ENCODE data around the gene INHA.

Gene INHA

DNA sequence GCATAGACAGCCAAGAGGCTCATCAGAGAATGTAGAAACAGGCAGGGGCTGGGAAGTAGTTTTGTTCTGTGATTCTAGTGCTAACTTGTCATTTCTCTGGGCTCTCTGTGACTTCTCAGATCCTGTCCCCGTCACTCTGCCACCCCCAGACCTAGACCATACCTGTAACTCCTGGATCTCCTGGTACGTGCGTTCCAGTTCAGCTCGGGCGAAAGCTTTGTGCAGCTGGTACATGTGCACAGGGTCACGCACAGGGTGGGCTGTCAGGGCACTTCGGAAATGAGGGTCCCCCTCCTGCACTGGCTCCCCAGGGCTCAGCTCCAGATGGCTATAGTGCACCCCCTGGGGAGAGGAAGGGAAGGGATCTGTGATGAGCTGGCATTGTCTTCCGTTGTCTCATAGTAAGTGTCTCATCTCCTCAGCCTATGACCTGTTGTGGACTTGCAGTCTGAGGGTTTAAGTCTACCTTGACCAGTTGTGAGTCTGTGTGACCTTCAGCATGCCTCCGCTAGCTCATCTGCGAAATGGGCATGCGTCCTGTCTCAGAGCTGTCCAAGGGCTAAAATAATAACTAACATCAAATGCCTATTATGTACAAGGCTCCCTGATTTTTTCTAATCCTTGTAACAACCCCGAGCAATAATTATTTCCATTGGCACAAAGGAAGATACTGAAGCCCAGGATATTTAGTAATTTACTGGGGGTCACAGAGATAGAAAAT, 31.2 kb upstream of the INHA start:
- DNase-seq (ENCODE audit: low spot score): no peak

DNA sequence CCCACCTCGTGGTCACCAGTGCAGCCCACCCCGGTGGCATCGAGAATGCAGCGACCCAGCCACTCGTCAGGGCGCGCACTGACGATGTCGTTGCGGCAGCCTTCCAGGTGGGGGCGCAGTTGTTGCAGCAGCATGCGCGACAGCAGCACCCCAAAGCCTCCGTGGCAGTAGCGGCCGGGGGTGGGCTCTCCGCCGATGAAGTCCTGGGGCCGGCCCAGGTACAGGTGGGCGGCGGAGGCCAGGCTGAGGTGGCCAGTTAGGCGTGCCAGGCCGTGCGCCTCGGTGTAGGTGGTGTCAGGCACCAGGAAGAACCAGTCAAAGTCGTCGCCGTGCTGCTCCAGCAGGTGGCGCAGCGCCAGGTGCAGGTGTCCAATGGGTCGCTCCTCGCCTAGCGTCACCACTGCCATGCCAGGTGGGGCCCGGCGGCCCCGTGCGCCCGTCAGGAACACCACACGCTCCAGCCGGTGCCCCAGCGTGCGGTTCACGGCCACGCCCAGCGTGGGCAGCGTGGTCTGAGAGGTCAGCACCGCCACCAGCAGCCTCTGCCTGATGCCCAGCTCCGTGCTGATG, 30.4 kb upstream of the INHA start:
- DNase-seq (ENCODE audit: low spot score): no peak

DNA sequence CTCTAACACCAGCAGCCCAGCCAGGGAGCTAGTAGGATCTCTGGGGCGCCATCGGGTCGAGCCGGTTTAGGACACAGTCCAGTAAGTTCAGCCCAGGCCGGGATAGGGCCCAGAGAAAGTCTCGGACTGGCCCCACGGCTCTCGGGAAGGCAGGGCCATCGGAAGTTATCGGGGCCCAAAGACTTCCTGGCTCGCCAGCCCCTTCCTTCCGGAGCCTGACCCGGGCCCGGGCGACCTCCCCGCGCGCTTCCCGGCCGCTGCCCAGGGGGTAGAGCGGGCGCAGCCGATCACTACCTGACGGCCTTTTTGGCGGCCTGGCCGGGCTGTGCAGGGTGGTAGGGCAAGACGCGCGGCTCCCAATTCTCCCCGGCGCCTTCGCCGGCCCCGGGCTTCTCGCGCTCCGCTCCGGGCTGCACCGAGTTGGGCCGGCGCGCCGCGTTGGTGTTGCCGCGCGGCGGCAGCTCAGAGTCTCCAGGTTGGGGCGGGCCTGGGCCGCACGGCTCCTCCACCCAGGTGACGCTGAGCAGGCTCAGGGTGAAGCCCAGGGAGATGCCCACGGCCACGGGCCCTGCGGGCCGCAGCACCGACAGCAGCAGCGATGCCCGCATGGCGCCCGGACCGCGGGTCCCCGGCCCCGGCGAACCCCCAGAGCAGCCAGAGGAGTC, 29.0 kb upstream of the INHA start:
- DNase-seq (ENCODE audit: low spot score): no peak

DNA sequence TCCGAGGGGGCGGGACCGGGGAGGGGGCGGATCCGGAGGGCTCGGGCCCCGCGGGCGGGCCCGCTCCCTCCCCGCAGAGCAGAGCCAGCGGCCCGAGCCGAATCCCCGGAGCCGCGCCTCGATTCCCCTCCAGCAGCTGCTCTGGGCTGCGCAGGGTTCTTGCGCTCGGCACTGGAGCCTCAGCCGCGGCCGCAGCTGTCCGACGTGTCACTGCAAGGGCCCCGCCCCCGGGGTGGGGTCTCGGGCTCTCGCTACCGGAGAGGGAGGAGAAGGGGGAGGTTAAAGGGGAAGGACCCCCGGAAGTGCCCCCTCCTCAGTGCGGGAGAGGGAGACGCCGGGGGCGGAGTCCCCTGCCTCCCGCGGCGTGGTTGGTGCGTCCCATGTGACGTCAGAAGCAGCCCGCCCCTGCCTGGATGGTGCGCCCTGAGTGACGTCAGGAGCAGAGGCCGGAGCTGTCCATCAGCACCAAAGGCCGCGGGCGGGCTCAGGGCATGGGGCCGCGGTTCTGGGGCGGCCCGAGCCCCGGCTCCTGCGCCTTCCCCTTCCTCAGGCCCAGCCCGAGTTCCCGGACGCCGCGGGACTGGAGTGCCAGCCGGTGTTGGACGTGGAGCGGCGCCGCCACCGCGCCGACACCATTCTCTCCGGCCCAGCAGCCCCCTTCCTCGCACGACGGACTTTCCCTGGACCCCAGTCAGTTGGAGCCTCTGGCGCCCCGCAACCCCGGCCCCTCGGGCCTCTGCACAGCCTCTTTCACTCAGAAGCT, 28.3 kb upstream of the INHA start, which contains the start of the genes CHPF and TMEM198:
Gene CHPF (minus strand): TSS at position 214 of the 763 bp plus-strand sequence. CDS start 271 bp downstream, outside the sequence.
Gene TMEM198 (plus strand): TSS at position 433 of the 763 bp plus-strand sequence. CDS start 700 bp downstream, outside the sequence.
- peak; percentile 96 for DNase-seq (ENCODE audit: low spot score)

DNA sequence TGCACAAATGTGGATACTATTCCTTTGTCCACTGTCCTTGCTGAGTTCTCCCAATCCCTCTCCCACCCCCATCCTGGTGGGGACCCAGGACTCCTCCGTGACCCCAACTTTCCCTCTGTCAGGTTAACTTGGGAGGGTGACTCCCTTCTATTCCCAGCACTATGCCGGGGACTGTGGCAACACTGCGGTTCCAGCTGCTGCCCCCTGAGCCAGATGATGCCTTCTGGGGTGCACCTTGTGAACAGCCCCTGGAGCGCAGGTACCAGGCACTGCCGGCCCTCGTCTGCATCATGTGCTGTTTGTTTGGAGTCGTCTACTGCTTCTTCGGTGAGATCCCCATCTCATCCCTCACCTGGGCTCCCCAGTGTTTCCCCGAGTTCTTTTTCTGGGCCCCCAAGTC, 27.5 kb upstream of the INHA start:
- no peak for DNase-seq (ENCODE audit: low spot score)

DNA sequence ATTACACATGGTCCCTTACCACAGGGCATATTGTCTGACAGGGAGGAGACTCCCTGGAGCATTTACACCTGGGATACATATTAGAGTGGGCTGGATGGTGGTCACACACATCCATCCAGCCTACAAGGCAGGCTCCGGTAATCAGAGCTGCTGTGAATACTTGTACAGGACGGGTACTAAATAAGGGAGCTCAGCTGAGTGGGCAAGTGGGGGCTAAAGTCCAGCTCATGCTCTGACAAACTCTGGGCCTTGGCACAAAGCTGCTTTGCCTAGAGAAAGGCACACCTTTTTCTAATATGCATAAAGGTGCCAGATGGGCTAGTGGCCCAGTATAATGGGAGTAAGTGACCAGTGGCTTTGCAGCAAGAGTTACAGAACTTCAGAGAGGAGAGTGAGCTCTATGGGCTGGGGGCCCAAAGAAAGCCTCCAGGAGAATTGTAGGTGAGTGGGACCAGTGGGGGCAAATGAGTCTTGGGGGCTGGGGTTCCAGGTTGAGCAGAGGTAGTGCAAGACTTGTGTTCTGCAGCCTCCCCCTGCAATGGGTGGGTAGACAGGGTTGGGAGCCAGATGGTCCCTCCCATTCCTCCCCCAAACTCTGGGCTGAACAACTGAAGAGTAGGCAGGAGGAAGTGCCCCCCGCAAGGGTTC, 26.7 kb upstream of the INHA start:
- no peak for DNase-seq (ENCODE audit: low spot score)

DNA sequence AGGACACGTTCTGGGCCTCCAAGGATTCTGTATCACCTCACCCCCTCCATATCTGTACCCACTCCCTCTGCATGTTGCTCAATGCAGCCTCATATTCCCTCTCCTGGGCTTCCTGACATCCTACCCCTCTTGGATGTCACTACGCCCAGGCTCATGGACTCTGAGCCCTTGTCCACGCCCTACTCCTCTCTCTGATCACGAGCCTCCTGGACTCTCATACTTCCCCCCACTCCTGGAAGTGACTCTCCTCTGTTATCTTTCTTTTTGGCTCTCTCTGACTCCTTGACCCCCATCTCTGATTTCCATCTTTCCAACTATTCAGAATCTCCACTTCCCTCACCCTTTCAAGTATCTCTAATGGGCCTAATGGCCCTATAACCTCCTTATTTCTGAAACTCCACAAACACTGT, 26.2 kb upstream of the INHA start:
- no peak for DNase-seq (ENCODE audit: low spot score)

DNA sequence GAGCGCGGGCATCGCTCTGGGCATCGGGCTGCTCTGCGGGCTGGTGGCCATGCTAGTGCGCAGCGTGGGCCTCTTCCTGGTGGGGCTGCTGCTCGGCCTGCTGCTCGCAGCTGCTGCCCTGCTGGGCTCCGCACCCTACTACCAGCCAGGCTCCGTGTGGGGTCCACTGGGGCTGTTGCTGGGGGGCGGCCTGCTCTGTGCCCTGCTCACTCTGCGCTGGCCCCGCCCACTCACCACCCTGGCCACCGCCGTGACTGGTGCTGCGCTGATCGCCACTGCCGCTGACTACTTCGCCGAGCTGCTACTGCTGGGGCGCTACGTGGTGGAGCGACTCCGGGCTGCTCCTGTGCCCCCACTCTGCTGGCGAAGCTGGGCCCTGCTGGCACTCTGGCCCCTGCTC, 24.5 kb upstream of the INHA start:
- DNase-seq (ENCODE audit: low spot score): no peak

DNA sequence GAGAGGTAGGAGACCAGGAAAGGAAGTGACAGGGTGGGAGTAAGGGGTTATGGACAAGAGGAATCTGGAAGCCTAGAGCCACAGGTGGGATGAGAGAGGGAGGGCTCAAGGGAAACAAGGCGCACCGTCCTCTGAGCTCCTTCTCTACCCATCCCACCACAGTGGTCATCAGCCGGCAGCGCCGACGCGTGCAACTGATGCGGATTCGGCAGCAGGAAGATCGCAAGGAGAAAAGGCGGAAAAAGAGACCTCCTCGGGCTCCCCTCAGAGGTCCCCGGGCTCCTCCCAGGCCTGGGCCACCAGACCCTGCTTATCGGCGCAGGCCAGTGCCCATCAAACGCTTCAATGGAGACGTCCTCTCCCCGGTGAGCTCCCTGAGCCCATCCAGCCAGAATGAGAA, 23.1 kb upstream of the INHA start:
- no peak for DNase-seq (ENCODE audit: low spot score)

DNA sequence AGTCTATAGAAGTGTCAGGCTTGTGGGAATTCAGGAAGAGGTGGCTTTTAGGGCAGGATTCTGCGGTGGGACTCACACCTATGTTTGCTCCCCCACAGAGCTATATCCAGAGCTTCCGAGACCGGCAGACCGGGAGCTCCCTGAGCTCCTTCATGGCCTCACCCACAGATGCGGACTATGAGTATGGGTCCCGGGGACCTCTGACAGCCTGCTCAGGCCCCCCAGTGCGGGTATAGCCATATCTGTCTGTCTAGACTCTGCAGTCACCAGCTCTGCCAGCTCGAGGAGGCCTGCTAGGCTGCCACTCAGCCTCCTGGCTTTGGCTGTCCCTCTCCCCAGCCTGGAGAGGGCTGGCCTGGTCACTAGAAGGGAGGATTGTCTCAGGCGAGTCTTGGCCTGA, 22.5 kb upstream of the INHA start:
- no peak for DNase-seq (ENCODE audit: low spot score)

DNA sequence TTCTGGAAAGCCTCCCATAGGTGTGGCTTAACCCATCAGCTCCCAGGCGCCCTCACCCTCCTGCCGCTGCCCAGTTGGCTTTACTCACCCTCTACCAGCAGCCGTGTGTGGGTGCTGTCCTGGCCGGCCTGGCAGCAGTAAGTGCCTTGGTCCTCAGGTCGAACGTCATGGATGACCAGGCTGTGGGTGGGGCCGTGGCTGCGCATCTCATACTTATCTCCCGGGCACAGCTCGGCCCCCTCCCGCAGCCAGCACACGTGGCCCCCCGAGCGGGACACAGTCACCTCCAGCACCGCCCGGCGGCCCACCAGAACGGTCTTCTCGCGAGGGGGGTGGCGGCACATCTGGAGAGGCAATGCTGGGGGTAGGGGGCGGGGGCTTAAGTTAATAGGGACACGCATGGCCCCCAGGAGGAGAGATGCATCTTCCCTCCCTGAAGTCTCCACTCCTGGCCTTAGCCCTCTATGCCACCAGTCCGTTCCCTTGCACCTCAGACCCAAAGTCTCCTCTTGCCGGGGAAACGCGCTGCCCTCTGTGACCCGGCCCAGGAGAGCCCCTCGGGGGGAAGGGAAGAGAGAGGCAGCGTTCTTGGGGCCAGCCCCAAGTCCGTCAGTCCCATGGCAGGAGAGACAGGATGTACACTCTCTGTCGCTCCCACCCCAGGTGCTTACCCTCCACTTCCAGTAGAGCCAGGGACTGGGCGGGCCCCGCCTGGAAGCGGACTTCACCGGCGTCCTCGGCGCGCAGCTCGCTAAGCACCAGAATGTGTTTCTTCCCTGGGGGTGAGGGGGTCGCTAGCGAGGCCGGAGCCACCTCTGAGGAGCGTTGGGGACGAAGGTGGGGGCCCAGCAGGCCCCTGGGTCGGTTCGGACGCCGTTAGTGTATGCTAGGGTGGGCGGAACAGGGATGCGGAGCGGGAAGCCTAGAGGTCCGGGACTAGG, 20.4 kb upstream of the INHA start:
- no peak for DNase-seq (ENCODE audit: low spot score)

DNA sequence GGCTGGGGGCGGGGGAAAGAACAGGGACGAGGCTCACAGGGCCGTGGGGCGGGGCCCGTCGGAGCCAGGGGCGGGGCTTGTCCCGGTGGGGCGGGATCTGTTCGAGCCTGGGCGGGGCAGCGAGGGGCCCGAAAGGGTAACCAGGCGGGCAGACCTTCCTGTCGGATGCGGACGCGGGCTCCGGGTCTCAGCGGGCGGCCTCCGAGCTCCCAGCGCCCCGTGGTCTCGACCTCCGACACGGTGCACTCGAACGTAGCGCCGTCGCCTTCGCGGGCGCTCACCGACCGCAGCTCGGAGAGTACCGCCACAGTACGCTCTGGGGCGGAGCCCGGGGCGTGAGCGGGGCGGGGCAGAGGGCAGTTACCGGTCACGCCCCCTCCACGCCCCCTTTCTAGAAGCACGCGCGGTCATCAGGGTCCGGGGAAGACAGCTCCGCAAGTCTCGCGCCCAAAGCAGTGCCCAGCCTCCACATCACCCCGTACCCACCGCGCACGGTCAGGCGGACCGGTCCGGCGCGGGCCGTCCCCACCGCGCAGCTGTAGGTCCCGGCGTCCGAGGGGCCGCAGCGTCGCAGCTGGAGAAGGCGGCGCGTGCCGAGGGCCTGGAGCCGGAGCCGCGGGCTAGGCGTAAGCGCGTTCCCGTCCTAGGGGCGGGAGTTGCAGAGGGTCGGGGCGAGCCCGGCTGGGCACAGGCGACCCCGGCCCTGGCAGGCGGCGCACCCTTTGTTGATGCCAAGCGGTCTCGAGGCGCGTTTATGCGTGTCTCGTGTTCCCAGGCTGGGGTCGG, 19.5 kb upstream of the INHA start:
- peak; percentile 85 for DNase-seq (ENCODE audit: low spot score)

DNA sequence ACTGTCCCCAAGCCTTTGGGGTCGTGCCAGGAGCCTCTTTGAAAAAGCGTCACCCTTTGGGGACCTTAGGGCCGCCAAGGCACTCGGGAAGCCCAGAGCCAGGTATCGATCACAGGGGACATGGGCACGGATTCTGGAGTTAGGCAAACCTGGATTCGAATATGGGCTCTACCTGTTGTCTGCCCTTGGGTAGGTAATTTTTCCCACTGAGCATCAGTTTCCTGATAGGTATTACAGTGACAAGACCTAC, 19.0 kb upstream of the INHA start:
- no peak for DNase-seq (ENCODE audit: low spot score)

DNA sequence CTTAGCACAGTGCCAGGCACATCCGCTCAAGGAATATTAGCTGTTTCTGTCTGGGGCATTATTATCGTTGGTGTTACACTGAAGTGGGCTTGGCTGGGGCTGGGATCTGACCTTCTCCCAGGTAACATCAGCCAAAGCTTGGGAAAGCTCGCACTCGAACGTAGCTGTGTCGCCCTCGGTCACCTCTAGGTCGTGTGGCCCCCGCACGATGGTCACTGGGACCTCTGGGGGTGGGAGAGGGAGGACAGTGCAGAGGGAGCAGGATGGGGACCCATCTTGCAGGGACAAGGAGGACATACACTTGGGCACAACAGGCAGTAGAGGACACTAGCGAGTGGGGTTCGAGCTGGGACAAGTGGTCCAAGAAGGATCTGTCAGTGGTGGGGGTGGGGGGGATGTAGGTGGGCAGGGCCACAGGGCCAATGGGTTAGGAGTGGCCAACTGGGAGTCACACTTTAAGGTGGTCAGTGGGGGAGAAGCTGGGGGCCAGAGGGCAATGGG, 18.6 kb upstream of the INHA start:
- no peak for DNase-seq (ENCODE audit: low spot score)

DNA sequence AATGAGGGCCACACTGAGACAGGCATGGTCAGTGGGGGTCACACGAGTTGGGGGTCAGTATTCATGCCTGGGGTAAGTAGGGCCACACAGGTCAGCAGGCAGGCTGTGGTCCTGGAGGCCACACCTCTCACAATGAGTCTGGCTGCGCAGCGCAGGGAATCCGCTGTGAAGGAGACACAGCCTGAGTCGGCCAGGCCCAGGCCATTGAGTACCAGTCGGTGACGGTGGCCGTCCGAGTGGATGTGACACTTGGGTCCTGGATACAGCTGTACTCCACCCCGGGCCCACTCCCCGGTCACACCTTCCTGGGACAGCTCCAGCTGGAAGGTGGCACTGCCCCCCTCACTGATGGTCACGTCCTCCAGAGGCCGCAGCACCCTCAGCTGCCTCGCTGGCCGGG, 17.8 kb upstream of the INHA start:
- no peak for DNase-seq (ENCODE audit: low spot score)

DNA sequence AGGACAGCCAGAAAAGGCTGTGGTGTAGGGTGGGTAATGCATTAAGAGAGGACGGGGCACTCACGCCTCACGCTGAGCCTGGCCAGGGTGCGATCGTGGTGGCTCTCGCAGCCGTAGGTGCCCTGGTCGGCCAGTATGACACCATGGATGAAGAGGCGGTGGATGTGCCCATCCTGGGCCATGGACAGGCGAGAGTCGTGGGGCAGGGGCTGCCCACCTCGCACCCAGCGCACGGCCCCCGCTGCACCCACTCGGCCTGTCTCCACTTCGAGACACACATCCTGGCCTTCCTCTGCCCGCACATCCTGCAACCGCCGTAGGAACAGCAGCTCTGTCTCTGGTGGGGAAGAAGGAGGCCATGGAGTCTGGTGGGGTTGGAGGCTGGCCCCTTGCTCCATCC, 16.2 kb upstream of the INHA start:
- DNase-seq (ENCODE audit: low spot score): no peak

DNA sequence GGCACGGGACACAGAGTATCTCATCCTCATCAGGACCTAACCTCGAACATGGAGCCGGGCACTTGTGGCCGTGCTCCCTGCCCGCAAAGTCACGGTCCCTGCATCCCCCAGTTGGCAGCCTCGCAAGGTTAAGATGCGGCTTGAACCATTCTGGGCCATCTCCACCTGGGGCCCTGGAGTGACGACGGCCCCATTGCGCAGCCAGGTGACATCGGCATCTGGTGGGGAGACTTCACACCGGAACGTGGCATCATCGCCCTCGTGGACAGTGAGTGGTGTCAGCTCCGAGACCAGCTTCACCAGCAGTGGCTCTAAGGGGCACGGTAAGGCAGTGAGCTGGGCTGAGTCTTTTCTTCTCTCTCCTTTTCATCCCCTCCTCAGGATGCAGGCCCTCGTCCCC, 15.7 kb upstream of the INHA start:
- DNase-seq (ENCODE audit: low spot score): no peak

DNA sequence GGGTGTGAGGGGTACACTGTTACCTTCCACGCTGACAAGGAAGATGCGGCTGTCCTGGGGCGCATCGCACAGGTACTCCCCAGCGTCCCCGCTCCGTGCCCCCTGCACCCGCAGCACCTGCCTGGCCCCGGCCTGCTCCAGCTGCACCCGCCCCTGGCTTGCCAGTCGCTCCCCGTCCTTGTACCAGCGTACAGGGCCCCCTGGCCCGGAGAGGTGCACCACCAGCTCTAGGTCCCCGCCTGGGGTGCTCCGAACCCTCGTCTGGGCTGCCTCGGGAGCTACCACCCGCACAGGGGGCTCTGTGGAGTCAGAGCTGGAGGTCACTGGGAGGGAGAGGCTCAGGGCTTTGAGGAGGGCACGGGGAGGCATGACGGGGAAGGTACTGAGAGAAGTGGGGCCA, 14.8 kb upstream of the INHA start:
- no peak for DNase-seq (ENCODE audit: low spot score)

DNA sequence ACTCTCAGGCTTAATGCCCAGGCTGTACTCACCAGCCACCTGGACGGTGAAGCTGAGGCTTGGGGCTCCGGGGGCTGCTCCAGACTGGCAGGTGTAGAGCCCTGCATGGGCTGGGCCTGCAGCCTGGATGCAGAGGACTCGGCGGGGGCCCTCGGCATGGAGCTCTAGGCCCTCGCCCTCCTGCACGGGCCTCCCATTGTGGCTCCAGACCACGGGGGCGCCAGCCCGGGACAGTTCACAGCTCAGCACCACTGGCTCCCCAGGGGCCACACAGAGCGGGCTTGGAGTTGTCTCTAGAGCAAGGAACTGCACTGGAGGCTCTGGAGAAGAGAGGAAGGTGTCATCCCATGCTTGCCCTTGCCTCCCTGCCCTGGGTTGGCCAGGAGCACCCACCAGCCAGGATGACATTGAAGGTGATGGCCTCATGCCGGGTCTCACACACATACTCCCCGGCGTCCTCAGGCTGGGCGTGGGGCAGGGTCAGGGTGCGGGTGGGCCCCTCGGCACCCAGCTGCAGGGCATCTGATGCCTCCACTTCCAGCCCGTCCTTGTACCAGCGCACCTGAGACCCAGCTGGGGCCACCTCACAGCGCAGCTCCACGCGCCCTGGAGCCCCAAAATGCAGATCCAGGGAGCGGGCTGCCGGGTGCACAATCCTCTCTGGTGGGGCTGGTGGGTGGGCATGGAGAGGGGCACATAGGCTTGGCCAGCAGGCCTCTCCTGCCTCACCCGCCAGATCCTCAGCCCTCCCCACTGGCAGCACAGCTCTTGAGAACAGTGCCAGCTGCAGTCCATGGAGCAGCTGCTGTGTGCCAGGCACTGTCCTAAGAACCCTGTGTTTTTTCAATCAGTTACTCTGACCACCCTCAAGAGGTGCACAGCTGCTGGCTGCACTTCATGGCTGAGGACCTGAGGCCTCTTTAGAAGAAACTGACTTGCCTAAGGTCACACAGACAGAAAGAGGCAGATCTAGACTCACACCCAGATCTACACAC, 14.0 kb upstream of the INHA start:
- DNase-seq (ENCODE audit: low spot score): no peak
